ENCODE results near the gene EXOC6.
A peak's percentile ranks its signal among the peaks of the same experiment; 100 is the strongest.

EXOC6 gene

GRCh38 chr10:93032105-93032808 is 183.9 kb downstream of the EXOC6 start:
- no peak overlapping the region for H3K27ac ChIP-seq
- no peak for TF ChIP-seq CTCF (IDR thresholded peaks at IDR 0.05)
- TF ChIP-seq ZFX (IDR thresholded peaks at IDR 0.05; ENCODE audit: borderline replicate concordance) = no peak

- TF ChIP-seq ZFX (IDR thresholded peaks at IDR 0.05; ENCODE audit: borderline replicate concordance) (no peak), CTCF (IDR thresholded peaks at IDR 0.05) (no peak)
- H3K27ac ChIP-seq = no peak overlapping the region
Measured at GRCh38 chr10:93032809-93033137, 184.5 kb downstream of the EXOC6 start.

- TF ChIP-seq CTCF (IDR thresholded peaks at IDR 0.05) = no peak
- TF ChIP-seq ZFX (IDR thresholded peaks at IDR 0.05; ENCODE audit: borderline replicate concordance) = no peak
Measured at GRCh38 chr10:93034426-93034825, 186.1 kb downstream of the EXOC6 start.

GRCh38 chr10:93039110-93039509 is 190.8 kb downstream of the EXOC6 start:
- H3K27ac ChIP-seq = no peak overlapping the region

More at GRCh38 chr10:93034426-93034825, 186.1 kb downstream of the EXOC6 start:
- H3K27ac ChIP-seq = no peak overlapping the region

GRCh38 chr10:93039721-93040120 is 191.4 kb downstream of the EXOC6 start:
- H3K27ac ChIP-seq = no peak overlapping the region

More at GRCh38 chr10:93039110-93039509, 190.8 kb downstream of the EXOC6 start:
- no peak for TF ChIP-seq ZFX (IDR thresholded peaks at IDR 0.05; ENCODE audit: borderline replicate concordance)
- TF ChIP-seq CTCF (IDR thresholded peaks at IDR 0.05) = no peak

GRCh38 chr10:93054486-93054885 is 206.2 kb downstream of the EXOC6 start:
- TF ChIP-seq CTCF (IDR thresholded peaks at IDR 0.05) = no peak
- no peak for TF ChIP-seq ZFX (IDR thresholded peaks at IDR 0.05; ENCODE audit: borderline replicate concordance)
- no peak overlapping the region for H3K27ac ChIP-seq

More at GRCh38 chr10:93039721-93040120, 191.4 kb downstream of the EXOC6 start:
- TF ChIP-seq CTCF (IDR thresholded peaks at IDR 0.05) (peak; percentile 26), ZFX (IDR thresholded peaks at IDR 0.05; ENCODE audit: borderline replicate concordance) (no peak)

GRCh38 chr10:93058139-93058538 is 209.8 kb downstream of the EXOC6 start:
- TF ChIP-seq ZFX (IDR thresholded peaks at IDR 0.05; ENCODE audit: borderline replicate concordance) (no peak), CTCF (IDR thresholded peaks at IDR 0.05) (no peak)
- H3K27ac ChIP-seq = no peak overlapping the region

Measured in 22Rv1 (cell line).